MM.1S (cell line): Measurements from ENCODE around the gene ERCC6L2.

Experiments
- DNase-seq: peaks from one replicate; pipeline ENCODE4 v3.0.0-alpha.2; 2015
- H2AFZ ChIP-seq: fragments of 300-600 bp; sonication (generic); 2 replicates; pipeline ENCODE4 v1.6.0; 2016; ENCODE audit warnings: antibody characterized with exemption, low read length
- H3F3A ChIP-seq: fragments of 300-600 bp; sonication (generic); 2 replicates; pipeline ENCODE4 v1.6.1; 2016; ENCODE audit warnings: mild to moderate bottlenecking, antibody characterized with exemption, low read length, moderate library complexity, mixed read lengths; ENCODE audit not compliant: insufficient read depth
- H3K27ac ChIP-seq: fragments of 300-600 bp; sonication (generic); 2 replicates; pipeline ENCODE4 v1.5.1; 2016; ENCODE audit warnings: mild to moderate bottlenecking, low read length
- H3K27me3 ChIP-seq: fragments of 300-600 bp; sonication (generic); replicated peaks from 2 replicates; pipeline ENCODE4 v1.6.0; 2016; ENCODE audit warnings: low read length; ENCODE audit not compliant: insufficient read depth
- H3K36me3 ChIP-seq: fragments of 300-600 bp; sonication (generic); replicated peaks from 2 replicates; pipeline ENCODE4 v1.6.1; 2016; ENCODE audit warnings: mild to moderate bottlenecking, low read length, mixed read lengths; ENCODE audit not compliant: insufficient read depth
- H3K4me1 ChIP-seq: fragments of 300-600 bp; sonication (generic); 2 replicates; pipeline ENCODE4 v1.6.1; 2016; ENCODE audit warnings: low read length, mixed read lengths
- H3K4me2 ChIP-seq: fragments of 300-600 bp; sonication (generic); 2 replicates; pipeline ENCODE4 v1.6.0; 2016; ENCODE audit warnings: low read depth, low read length
- H3K4me3 ChIP-seq: fragments of 300-600 bp; sonication (generic); 2 replicates; pipeline ENCODE4 v1.5.1; 2016; ENCODE audit warnings: low read length, mixed read lengths
- H3K79me2 ChIP-seq: fragments of 300-600 bp; sonication (generic); 2 replicates; pipeline ENCODE4 v1.6.1; 2016; ENCODE audit warnings: mixed run types, low read length, mixed read lengths
- H3K9ac ChIP-seq: fragments of 300-600 bp; sonication (generic); 2 replicates; pipeline ENCODE4 v1.6.1; 2016; ENCODE audit warnings: low read length, mixed read lengths
- H3K9me2 ChIP-seq: fragments of 300-600 bp; sonication (generic); replicated peaks from 2 replicates; pipeline ENCODE4 v1.6.1; 2016; ENCODE audit warnings: mild to moderate bottlenecking, low read length, mixed read lengths; ENCODE audit not compliant: insufficient read depth
- H3K9me3 ChIP-seq: fragments of 300-600 bp; sonication (generic); replicated peaks from 2 replicates; pipeline ENCODE4 v1.6.1; 2016; ENCODE audit warnings: mild to moderate bottlenecking, low read length, mixed read lengths; ENCODE audit not compliant: insufficient read depth
- H4K20me1 ChIP-seq: fragments of 300-600 bp; sonication (generic); 2 replicates; pipeline ENCODE4 v1.6.1; 2016; ENCODE audit warnings: mild to moderate bottlenecking, low read length, moderate library complexity, mixed read lengths; ENCODE audit not compliant: insufficient read depth
- CTCF ChIP-seq: fragments of 300-600 bp; sonication (generic); IDR thresholded peaks from 2 replicates; pipeline ENCODE4 v1.5.1; 2016; ENCODE audit warnings: antibody characterized with exemption, low read length, mixed read lengths
- EZH2 ChIP-seq: fragments of 300-600 bp; sonication (generic); optimal IDR thresholded peaks from 2 replicates; pipeline ENCODE3; 2017; ENCODE audit warnings: low read depth, mild to moderate bottlenecking, antibody characterized with exemption, low read length, mixed read lengths
- EZH2phosphoT487 ChIP-seq: fragments of 300-600 bp; sonication (generic); IDR thresholded peaks from 2 replicates; pipeline ENCODE4 v1.6.1; 2018; ENCODE audit warnings: antibody characterized with exemption, low read length

Gene ERCC6L2

GRCh38 chr9:95839012-95839411 lies 36.5 kb upstream of the ERCC6L2 start:
- Histone ChIP-seq H3K4me2 (no peak overlapping the region), H3K27ac (no peak overlapping the region), H3K27me3 (no peaks in the 10 kb centered on the region), H2AFZ (no peak overlapping the region), H3K9me3 (no peaks in the 10 kb centered on the region), H3K9ac (no peak overlapping the region), H3F3A (no peaks in the 10 kb centered on the region), H4K20me1 (no peaks in the 10 kb centered on the region), H3K36me3 (no peaks in the 10 kb centered on the region), H3K9me2 (no peaks in the 10 kb centered on the region), H3K79me2 (no peaks in the 10 kb centered on the region), H3K4me1 (no peaks in the 10 kb centered on the region), H3K4me3 (no peak overlapping the region)
- DNase-seq: no peak
- TF ChIP-seq EZH2 (no peak), EZH2phosphoT487 (no peak), CTCF (no peak)

- Histone ChIP-seq H3K27ac (no peak overlapping the region), H3K9me2 (no peaks in the 10 kb centered on the region), H3K27me3 (no peaks in the 10 kb centered on the region), H3K79me2 (no peaks in the 10 kb centered on the region), H3K9ac (no peak overlapping the region), H3K4me1 (no peaks in the 10 kb centered on the region), H3K9me3 (no peaks in the 10 kb centered on the region), H2AFZ (no peak overlapping the region), H3K36me3 (no peaks in the 10 kb centered on the region), H3K4me3 (no peak overlapping the region), H4K20me1 (no peaks in the 10 kb centered on the region), H3K4me2 (no peak overlapping the region), H3F3A (no peaks in the 10 kb centered on the region)
- no peak for TF ChIP-seq CTCF
- TF ChIP-seq EZH2: no peak
- no peak for TF ChIP-seq EZH2phosphoT487
- no peak for DNase-seq
Observed at GRCh38 chr9:95840074-95840473, 35.4 kb upstream of the ERCC6L2 start.

- Histone ChIP-seq H3K4me2 (no peak overlapping the region), H3K9me2 (no peaks in the 10 kb centered on the region), H3K9me3 (no peaks in the 10 kb centered on the region), H3K9ac (no peak overlapping the region), H2AFZ (no peak overlapping the region), H4K20me1 (no peaks in the 10 kb centered on the region), H3F3A (no peaks in the 10 kb centered on the region), H3K79me2 (no peaks in the 10 kb centered on the region), H3K27ac (no peak overlapping the region), H3K36me3 (no peaks in the 10 kb centered on the region), H3K4me3 (no peak overlapping the region), H3K27me3 (no peaks in the 10 kb centered on the region), H3K4me1 (no peaks in the 10 kb centered on the region)
- no peak for TF ChIP-seq EZH2phosphoT487
- no peak for TF ChIP-seq EZH2
- no peak for DNase-seq
Observed at GRCh38 chr9:95841377-95841776, 34.1 kb upstream of the ERCC6L2 start.

- no peak for DNase-seq
- TF ChIP-seq EZH2phosphoT487 (no peak), EZH2 (no peak), CTCF (no peak)
- no peaks in the 10 kb centered on the region for H3K9me3 ChIP-seq
- H3K4me1 ChIP-seq: no peaks in the 10 kb centered on the region
- no peak overlapping the region for H2AFZ ChIP-seq
- no peak overlapping the region for H3K4me2 ChIP-seq
- H3K27me3 ChIP-seq: no peaks in the 10 kb centered on the region
- H3K27ac ChIP-seq: no peak overlapping the region
- H3K4me3 ChIP-seq: no peak overlapping the region
- H3F3A ChIP-seq: no peaks in the 10 kb centered on the region
- no peaks in the 10 kb centered on the region for H3K79me2 ChIP-seq
- no peaks in the 10 kb centered on the region for H4K20me1 ChIP-seq
- H3K9me2 ChIP-seq: no peaks in the 10 kb centered on the region
- H3K9ac ChIP-seq: no peak overlapping the region
- no peaks in the 10 kb centered on the region for H3K36me3 ChIP-seq
Observed at GRCh38 chr9:95845751-95846150, 29.7 kb upstream of the ERCC6L2 start.
